ENCODE data around the gene TEX52. TPM values are rescaled to one million over a fixed set of nuclear protein-coding genes. Genes with fewer than 3 reads are reported as not detected.
A peak's percentile ranks its signal among the peaks of the same experiment; 100 is the strongest.

Gene TEX52
- total RNA-seq, 1 experiment from 2014 or later = not detected

GRCh38 chr12:2811801-2812200, 45.0 kb downstream of the TEX52 start:
- DNase-seq (ENCODE audit: low read depth in 1 of 2, low spot score in 2 of 2) = no peak
- Histone ChIP-seq H3K27me3 (replicated peaks) (no peaks in the 10 kb centered on the region), H3K4me1 (replicated peaks) (0 out of 2 replicates have a peak, but pooled peaks cover 7% of the 10 kb centered on the region), H3K36me3 (peaks cover 20% of the 10 kb centered on the region), H3K9me3 (replicated peaks) (no peaks in the 10 kb centered on the region), H3K27ac (no peak overlapping the region; the same call in 1 of the 2 replicates), H3K4me3 (peak overlapping the region; percentile 69)

- Histone ChIP-seq H3K4me3 (no peak overlapping the region), H3K9me3 (replicated peaks) (no peaks in the 10 kb centered on the region), H3K27ac (no peak overlapping the region), H3K27me3 (replicated peaks) (no peaks in the 10 kb centered on the region), H3K36me3 (peaks cover 51% of the 10 kb centered on the region), H3K4me1 (replicated peaks) (no peaks in the 10 kb centered on the region)
- no peak for DNase-seq (ENCODE audit: low read depth in 1 of 2, low spot score in 2 of 2)
Observed at GRCh38 chr12:2806700-2807099, 50.1 kb downstream of the TEX52 start.

- no peak overlapping the region for H3K4me3 ChIP-seq
- DNase-seq (ENCODE audit: low read depth in 1 of 2, low spot score in 2 of 2) = no peak
- H3K9me3 ChIP-seq (replicated peaks) = no peaks in the 10 kb centered on the region
- peaks cover 66% of the 10 kb centered on the region for H3K36me3 ChIP-seq
- H3K27me3 ChIP-seq (replicated peaks) = no peaks in the 10 kb centered on the region
- H3K4me1 ChIP-seq (replicated peaks) = no peaks in the 10 kb centered on the region
- H3K27ac ChIP-seq = no peak overlapping the region
Observed at GRCh38 chr12:2805143-2805520, 51.7 kb downstream of the TEX52 start.

- Histone ChIP-seq H3K27ac (no peak overlapping the region), H3K4me3 (no peak overlapping the region), H3K36me3 (peaks cover 72% of the 10 kb centered on the region), H3K27me3 (replicated peaks) (no peaks in the 10 kb centered on the region), H3K4me1 (replicated peaks) (no peaks in the 10 kb centered on the region), H3K9me3 (replicated peaks) (no peaks in the 10 kb centered on the region)
- no peak for DNase-seq (ENCODE audit: low read depth in 1 of 2, low spot score in 2 of 2)
Observed at GRCh38 chr12:2804393-2805142, 52.3 kb downstream of the TEX52 start.

- Histone ChIP-seq H3K4me3 (no peak overlapping the region), H3K9me3 (replicated peaks) (no peaks in the 10 kb centered on the region), H3K27ac (no peak overlapping the region), H3K4me1 (replicated peaks) (no peaks in the 10 kb centered on the region), H3K36me3 (peaks cover 80% of the 10 kb centered on the region), H3K27me3 (replicated peaks) (no peaks in the 10 kb centered on the region)
- no peak for DNase-seq (ENCODE audit: low read depth in 1 of 2, low spot score in 2 of 2)
Observed at GRCh38 chr12:2803635-2804392, 53.0 kb downstream of the TEX52 start.

- Histone ChIP-seq H3K27ac (no peak overlapping the region), H3K36me3 (peaks cover 96% of the 10 kb centered on the region), H3K9me3 (replicated peaks) (no peaks in the 10 kb centered on the region), H3K4me1 (replicated peaks) (peaks cover 8% of the 10 kb centered on the region), H3K27me3 (replicated peaks) (no peaks in the 10 kb centered on the region), H3K4me3 (no peak overlapping the region)
- no peak for DNase-seq (ENCODE audit: low read depth in 1 of 2, low spot score in 2 of 2)
Observed at GRCh38 chr12:2801044-2801783, 55.6 kb downstream of the TEX52 start.

- no peak overlapping the region for H3K27ac ChIP-seq
- peaks cover 97% of the 10 kb centered on the region for H3K36me3 ChIP-seq
- peaks cover under 1% of the 10 kb centered on the region; the same call in 1 of the 2 replicates for H3K9me3 ChIP-seq (replicated peaks)
- H3K4me3 ChIP-seq = no peak overlapping the region
- no peak for DNase-seq (ENCODE audit: low read depth in 1 of 2, low spot score in 2 of 2)
- peaks cover 17% of the 10 kb centered on the region for H3K4me1 ChIP-seq (replicated peaks)
- no peaks in the 10 kb centered on the region for H3K27me3 ChIP-seq (replicated peaks)
Observed at GRCh38 chr12:2800046-2800570, 56.7 kb downstream of the TEX52 start.

Other genes with a start within 250 kb of the TEX52 start
- 81.8 and 91.1 TPM in 2 replicates for gene FKBP4, start 62.1 kb downstream of the TEX52 start, total RNA-seq (2014; rRNA removed; shearing (Covaris generic))
- gene ITFG2, start 44.4 kb downstream of the TEX52 start, total RNA-seq (2014; rRNA removed; shearing (Covaris generic)) = 19.7 and 22.7 TPM in 2 replicates
- 0.32 TPM in 1 of 2 replicates, not detected in the other for gene NRIP2, start 22.0 kb downstream of the TEX52 start, total RNA-seq (2014; rRNA removed; shearing (Covaris generic))
- gene FOXM1, start 20.1 kb upstream of the TEX52 start, total RNA-seq (2014; rRNA removed; shearing (Covaris generic)) = 55.9 and 66.4 TPM in 2 replicates
- gene RHNO1, start 20.2 kb upstream of the TEX52 start, total RNA-seq (2014; rRNA removed; shearing (Covaris generic)) = 48.1 and 58.1 TPM in 2 replicates
- gene TULP3, start 33.9 kb upstream of the TEX52 start, total RNA-seq (2014; rRNA removed; shearing (Covaris generic)) = 26.8 and 39.7 TPM in 2 replicates
- gene TEAD4, start 102.4 kb upstream of the TEX52 start, total RNA-seq (2014; rRNA removed; shearing (Covaris generic)) = 36.6 and 51.2 TPM in 2 replicates
- gene TSPAN9, start 220.3 kb upstream of the TEX52 start, total RNA-seq (2014; rRNA removed; shearing (Covaris generic)) = 21.5 and 23.0 TPM in 2 replicates